GM10266 (cell line): ENCODE data around the gene UQCRH.

ENCODE experiments used
- DNase-seq: peaks from one replicate; pipeline ENCODE4 v3.0.0; 2012; ENCODE audit errors: extremely low spot score
- TF ChIP-seq, protein P1 (sequence below): IDR thresholded peaks from 2 replicates; pipeline ENCODE4 v1.5.1; 2012; ENCODE audit warnings: mild to moderate bottlenecking, low read depth; ENCODE audit not compliant: control insufficient read depth, insufficient read depth; ENCODE audit errors: missing control alignments

The UQCRH gene

DNA sequence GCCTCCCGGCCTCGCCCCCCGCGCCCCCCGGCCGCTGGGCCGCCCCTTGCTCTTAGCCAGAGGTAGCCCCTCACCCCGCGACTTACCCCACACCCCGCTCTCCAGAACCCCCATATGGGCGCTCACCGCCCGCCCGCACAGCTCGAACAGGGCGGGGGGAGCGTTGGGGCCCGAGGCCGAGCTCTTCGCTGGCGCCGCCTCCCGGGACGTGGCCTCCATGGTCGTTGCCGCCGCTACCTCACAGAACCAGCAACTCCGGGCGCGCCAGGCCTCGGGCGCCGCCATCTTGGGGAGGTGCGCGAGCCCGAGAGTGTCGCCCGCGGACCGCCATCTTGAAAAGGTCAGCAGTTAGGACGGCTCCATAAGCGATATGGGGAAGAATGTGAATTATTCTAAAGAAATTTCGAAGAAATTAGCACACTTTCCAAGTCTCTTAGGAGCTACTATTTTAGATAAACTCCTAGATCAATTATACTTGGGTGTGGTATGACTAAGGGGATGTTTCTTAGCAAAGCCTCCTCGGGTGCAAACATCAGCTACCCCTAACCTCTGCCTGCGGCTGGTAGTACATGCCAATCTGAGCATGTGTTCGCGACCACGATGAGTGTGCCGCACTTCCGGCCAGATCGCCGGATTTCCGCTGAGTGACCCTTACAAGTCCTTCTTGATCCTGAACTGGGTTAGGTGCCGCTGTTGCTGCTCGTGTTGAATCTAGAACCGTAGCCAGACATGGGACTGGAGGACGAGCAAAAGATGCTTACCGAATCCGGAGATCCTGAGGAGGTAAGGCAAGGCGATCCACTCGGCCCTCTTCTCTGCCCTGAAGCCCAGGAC is at the start of gene UQCRH, which contains the start of gene LRRC41:
Gene UQCRH, plus strand, starts transcription at position 661 of the 834 bp plus-strand sequence. Its CDS starts 69 bp downstream, at position 730.
Gene LRRC41, minus strand, starts transcription at position 579 of the 834 bp plus-strand sequence. Its CDS starts 294 bp downstream, at position 285.
- TF ChIP-seq, protein P1, sequence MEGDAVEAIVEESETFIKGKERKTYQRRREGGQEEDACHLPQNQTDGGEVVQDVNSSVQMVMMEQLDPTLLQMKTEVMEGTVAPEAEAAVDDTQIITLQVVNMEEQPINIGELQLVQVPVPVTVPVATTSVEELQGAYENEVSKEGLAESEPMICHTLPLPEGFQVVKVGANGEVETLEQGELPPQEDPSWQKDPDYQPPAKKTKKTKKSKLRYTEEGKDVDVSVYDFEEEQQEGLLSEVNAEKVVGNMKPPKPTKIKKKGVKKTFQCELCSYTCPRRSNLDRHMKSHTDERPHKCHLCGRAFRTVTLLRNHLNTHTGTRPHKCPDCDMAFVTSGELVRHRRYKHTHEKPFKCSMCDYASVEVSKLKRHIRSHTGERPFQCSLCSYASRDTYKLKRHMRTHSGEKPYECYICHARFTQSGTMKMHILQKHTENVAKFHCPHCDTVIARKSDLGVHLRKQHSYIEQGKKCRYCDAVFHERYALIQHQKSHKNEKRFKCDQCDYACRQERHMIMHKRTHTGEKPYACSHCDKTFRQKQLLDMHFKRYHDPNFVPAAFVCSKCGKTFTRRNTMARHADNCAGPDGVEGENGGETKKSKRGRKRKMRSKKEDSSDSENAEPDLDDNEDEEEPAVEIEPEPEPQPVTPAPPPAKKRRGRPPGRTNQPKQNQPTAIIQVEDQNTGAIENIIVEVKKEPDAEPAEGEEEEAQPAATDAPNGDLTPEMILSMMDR, result peak; percentile 17
- peak; percentile 93 for DNase-seq

GRCh38 chr1:46254668-46255067 is 48.8 kb upstream of the UQCRH start:
- DNase-seq, result no peak
- TF ChIP-seq, protein P1, result no peak

GRCh38 chr1:46256523-46256922 is 47.0 kb upstream of the UQCRH start:
- DNase-seq, result no peak
- TF ChIP-seq, protein P1, result no peak

GRCh38 chr1:46262508-46262907 is 41.0 kb upstream of the UQCRH start:
- TF ChIP-seq, protein P1, result no peak
- DNase-seq, result no peak

DNA sequence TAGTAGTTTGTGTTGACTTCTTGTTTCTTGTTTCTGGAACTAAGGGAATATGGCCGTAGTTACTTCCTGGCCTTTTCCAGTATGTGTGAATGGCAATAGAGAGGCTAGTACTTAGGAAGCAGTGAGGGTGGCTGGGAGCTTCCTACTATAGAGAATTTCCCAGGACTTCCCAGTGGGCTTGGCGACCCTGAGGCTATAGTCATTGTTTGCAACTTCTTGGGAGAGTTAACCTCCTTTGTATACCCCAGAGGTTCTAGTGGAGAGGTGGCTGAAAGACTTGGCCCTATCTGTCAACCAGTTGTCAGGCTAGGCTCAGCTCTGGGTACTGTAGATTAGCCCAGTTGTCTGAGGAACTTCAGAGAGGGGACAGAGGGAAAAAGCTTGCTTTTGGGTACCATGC is 40.4 kb upstream of the UQCRH start:
- no peak for DNase-seq

DNA sequence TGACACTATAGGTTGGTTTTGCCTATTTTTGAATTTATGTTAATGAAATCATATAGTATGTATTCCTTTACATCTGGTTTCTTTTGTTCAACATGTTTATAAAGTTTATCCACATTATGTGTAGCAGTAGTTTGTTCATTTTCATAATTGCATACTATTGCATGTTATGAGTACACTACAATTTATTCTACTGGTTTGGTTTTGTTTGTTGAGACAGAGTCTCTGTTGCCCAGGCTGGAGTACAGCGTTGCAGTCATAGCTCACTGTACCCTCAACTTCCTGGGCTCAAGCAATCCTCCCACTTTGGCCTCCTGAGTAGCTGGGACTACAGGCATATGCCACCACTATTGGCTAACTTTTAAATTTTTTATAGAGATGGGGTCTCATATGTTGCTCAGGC is 34.9 kb upstream of the UQCRH start:
- TF ChIP-seq, protein P1, result no peak
- no peak for DNase-seq

More for the DNA sequence above, 40.4 kb upstream of the UQCRH start:
- TF ChIP-seq, protein P1, result no peak

GRCh38 chr1:46274225-46275029 is 29.1 kb upstream of the UQCRH start:
- no peak for DNase-seq
- TF ChIP-seq, protein P1, result no peak
